Thyroid gland (tissue), 4 donors: ENCODE results near the gene MRAP. TPM values are rescaled to one million over a fixed set of nuclear protein-coding genes. Genes with fewer than 3 reads are reported as not detected.

ENCODE experiments used
- DNase-seq, 2 donors: peaks; one replicate each; pipeline ENCODE4 v3.0.0-alpha.2; 2019
- H3K27ac ChIP-seq, 3 donors: fragments of 200-600 bp; sonication (generic); 1 replicate in 2 of 3; 2 replicates in 1 of 3; pipeline ENCODE4 v1.5.1; 2016 to 2019; ENCODE audit warnings: mild to moderate bottlenecking in 1 of 3, moderate library complexity in 1 of 3
- H3K27me3 ChIP-seq: fragments of 200-600 bp; sonication (generic); one replicate; pipeline ENCODE4 v1.5.1; 2019
- H3K36me3 ChIP-seq, 2 donors: fragments of 200-600 bp; sonication (generic); one replicate each; pipeline ENCODE4 v1.5.1; 2016 to 2019
- H3K4me1 ChIP-seq, 2 donors: fragments of 200-600 bp; sonication (generic); one replicate each; pipeline ENCODE4 v1.5.1; 2017 to 2019
- H3K4me3 ChIP-seq, 3 donors: fragments of 200-600 bp; sonication (generic); replicated peaks in 1 of 3; 1 replicate in 2 of 3; 2 replicates in 1 of 3; pipeline ENCODE4 v1.5.1; 2016; ENCODE audit warnings: mild to moderate bottlenecking in 1 of 3
- H3K9me3 ChIP-seq: fragments of 200-600 bp; sonication (generic); one replicate; pipeline ENCODE4 v1.5.1; 2017
- POLR2A ChIP-seq, 2 donors: fragments of 450-650 bp; IDR thresholded peaks; one replicate each; pipeline ENCODE4 v1.6.1; 2017; ENCODE audit warnings: antibody characterized with exemption in 2 of 2, mild to moderate bottlenecking in 2 of 2, moderate library complexity in 1 of 2
- WGBS, 2 donors: methylation state at CpG; one replicate each; pipeline ENCODE4 v1.1.5; 2017; 5-methylcytosine and 5-hydroxymethylcytosine counted together
- intact Hi-C: fragments of 100-400 bp; cut with DNase I; formaldehyde crosslinking; loops from one replicate; pipeline ENCODE4 v1.15.1; 2023
- total RNA-seq, 4 donors: library from RNA; depleted of rRNA; stranded (reverse); fragments of >200 nt; gene quantifications; one replicate each; pipeline ENCODE4 v1.2.3, GENCODE V29; 2016
- TF ChIP-seq, protein P1 (sequence below), 6 experiments: fragments of 200-600 bp in 3 of 6; fragments of 450-650 bp in 3 of 6; sonication (generic) in 3 of 6; IDR thresholded peaks; one replicate each; pipeline ENCODE4 v1.5.1; 2016 to 2019; ENCODE audit warnings: antibody characterized with exemption in 6 of 6, mild to moderate bottlenecking in 2 of 6, inconsistent platforms in 1 of 6, moderate library complexity in 1 of 6

MRAP gene
- total RNA-seq, 4 donors from 2014 or later, result not detected

DNA sequence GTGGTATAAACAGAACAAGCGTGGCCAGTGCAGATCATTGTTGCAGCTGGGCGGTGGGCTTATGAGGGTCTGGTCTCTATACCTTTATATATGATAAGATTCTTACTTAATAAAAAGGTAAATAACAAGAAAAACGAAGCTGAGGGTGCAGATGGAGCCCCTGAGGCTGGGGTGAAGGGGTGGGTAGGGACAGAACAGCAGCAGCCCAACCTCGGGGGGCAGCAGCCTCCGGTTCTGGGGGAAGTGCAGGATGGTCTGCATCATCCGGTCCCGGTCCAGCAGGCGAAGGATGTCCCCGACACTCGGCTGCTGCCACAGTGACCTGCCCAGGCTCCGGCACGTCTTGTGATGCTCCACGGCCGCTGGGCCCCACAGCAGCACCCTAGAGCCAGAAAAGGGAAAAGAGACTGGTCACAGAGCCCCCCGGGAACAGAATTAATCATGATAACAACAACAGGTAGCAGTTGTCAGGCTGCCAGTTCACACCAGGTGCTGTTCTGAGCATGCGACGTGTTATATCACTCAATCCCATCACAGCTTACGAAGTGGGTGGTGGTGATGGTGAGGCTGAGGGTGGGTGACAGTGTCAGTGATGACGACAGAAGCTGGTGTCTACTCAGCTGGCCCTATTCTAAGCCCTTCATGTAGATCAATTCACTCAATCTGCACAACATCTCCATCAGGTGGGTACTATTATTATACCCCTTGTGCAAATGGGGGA, 35.5 kb downstream of the MRAP start:
- Histone ChIP-seq H3K27me3 (no peaks in the 10 kb centered on the region), H3K4me3 (no peak overlapping the region), H3K9me3 (no peaks in the 10 kb centered on the region), H3K4me1 (no peaks in the 10 kb centered on the region), H3K27ac (no peak overlapping the region), H3K36me3 (peaks cover 22 to 43% of the 10 kb centered on the region in 2 donors)
- TF ChIP-seq, protein P1, sequence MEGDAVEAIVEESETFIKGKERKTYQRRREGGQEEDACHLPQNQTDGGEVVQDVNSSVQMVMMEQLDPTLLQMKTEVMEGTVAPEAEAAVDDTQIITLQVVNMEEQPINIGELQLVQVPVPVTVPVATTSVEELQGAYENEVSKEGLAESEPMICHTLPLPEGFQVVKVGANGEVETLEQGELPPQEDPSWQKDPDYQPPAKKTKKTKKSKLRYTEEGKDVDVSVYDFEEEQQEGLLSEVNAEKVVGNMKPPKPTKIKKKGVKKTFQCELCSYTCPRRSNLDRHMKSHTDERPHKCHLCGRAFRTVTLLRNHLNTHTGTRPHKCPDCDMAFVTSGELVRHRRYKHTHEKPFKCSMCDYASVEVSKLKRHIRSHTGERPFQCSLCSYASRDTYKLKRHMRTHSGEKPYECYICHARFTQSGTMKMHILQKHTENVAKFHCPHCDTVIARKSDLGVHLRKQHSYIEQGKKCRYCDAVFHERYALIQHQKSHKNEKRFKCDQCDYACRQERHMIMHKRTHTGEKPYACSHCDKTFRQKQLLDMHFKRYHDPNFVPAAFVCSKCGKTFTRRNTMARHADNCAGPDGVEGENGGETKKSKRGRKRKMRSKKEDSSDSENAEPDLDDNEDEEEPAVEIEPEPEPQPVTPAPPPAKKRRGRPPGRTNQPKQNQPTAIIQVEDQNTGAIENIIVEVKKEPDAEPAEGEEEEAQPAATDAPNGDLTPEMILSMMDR (IDR thresholded peaks at IDR 0.05), result no peak
- no peak for TF ChIP-seq POLR2A (IDR thresholded peaks at IDR 0.05)
- DNase-seq, result no peak
- intact Hi-C loops, result no loop called here
- 94 to 98% methylated on average over 19 of the region's 19 CpGs for whole genome bisulfite sequencing, 2 donors

DNA sequence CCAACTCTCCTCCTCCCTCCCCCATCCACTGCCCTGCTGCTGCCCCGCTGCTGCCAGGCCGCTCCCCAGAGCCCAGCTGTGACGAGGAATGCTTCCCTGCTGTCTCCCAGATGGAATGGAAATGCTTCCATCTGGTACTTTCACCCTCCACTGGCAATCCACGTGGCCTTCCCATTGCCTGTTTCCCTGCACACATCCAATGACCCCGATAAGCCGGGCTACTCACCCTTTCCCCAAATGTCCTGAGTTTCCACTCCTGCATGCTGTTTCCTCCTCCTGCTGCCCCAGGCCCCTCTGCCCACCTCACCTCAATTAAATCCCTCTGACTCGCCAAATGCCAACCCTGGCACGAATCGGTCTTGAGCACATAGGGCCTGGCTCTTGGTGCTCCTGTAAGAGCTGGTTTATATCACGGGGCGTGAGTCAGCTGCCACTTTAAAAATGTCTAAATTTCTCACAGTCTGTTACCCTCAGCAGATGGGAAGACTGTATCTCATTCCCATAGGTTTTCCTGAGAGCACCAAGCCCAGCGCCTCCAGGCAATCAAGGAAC, 36.4 kb downstream of the MRAP start:
- no peaks in the 10 kb centered on the region for H3K27me3 ChIP-seq
- WGBS, 2 donors, result 87 to 89% methylated on average over 12 of the region's 12 CpGs

DNA sequence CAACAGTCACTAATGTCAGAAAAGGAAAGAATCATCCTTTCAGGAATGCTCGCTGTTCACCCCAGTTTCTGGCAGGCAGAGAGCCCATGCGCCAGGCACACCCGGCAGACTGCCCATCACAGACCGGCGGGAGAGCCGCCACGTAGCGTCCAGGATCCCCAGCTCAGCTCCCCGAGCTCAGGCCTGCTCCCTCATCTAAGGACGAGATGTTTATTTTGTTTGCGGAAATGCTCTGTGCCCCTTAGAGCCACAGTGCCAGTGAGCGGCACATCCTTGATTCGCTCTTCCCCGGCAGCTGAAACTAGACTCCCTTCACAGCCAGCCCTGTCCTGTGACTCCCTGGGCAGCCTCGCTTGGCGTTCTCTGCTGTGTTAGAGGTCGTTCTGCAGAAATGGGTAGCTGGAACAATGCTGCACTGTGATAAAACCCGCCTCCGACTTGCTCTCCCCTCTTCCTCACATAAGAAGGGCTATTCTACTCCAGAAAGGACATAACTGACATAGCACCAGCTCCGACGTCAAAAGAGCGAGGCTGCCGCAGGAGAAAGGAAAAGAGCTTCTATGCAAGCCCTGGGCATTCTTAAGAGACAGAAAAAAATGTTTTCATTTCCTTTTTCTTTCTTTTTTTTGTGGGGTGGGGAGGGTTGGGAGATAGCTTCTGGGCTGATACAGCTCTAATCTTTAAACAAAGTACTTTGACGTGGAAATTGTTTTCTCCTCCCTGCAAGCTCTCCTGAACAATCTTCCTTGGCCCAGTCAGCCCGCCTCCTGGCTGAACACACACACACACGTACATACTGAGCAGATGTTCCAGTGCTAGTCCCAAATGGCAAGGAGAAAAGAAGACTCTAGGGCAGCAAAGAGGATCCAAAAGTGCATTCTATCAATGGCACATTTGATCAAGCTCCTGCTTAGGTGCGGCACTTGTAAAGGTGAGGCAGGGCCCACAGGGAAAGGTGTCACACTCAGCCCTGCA, 37.2 kb downstream of the MRAP start:
- TF ChIP-seq, protein P1 (IDR thresholded peaks at IDR 0.05), result no peak
- TF ChIP-seq POLR2A (IDR thresholded peaks at IDR 0.05), result no peak
- no peak overlapping the region for H3K4me3 ChIP-seq
- no peaks in the 10 kb centered on the region for H3K27me3 ChIP-seq
- H3K36me3 ChIP-seq, result peaks cover 35 to 50% of the 10 kb centered on the region in 2 donors
- no peaks in the 10 kb centered on the region for H3K9me3 ChIP-seq
- H3K4me1 ChIP-seq, result no peaks in the 10 kb centered on the region
- no peak overlapping the region for H3K27ac ChIP-seq
- no peak for DNase-seq
- intact Hi-C loops, result no loop called here
- 88% methylated on average over 26 to 27 of the region's 27 CpGs for WGBS, 2 donors

More for the DNA sequence above, 36.4 kb downstream of the MRAP start:
- Histone ChIP-seq H3K27ac (no peak overlapping the region), H3K4me3 (no peak overlapping the region), H3K9me3 (no peaks in the 10 kb centered on the region), H3K4me1 (no peaks in the 10 kb centered on the region), H3K36me3 (peaks cover 27 to 46% of the 10 kb centered on the region in 2 donors)
- TF ChIP-seq, protein P1 (IDR thresholded peaks at IDR 0.05), result no peak
- TF ChIP-seq POLR2A (IDR thresholded peaks at IDR 0.05), result no peak
- no peak for DNase-seq
- intact Hi-C loops, result no loop called here

DNA sequence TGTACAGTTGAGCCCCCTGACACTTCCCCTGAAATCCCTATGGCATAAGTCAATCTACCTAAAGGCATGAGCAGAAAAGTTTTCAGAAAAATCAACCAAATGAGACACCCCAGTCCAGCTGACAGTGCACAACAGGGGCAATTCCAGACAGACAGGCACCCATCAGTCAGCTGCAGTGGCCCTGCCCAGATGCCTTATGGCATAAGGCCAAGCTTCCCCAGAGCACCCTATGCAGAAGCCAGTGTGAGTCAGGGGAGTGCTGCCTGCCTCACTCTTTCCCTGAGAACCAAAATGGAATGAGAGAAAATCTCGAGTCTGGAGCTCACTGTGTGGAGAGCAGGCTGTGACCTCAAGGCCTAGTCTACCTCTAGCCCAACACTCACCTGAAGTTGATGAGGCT, 38.1 kb downstream of the MRAP start:
- Histone ChIP-seq H3K9me3 (no peaks in the 10 kb centered on the region), H3K27ac (no peak overlapping the region), H3K27me3 (no peaks in the 10 kb centered on the region), H3K4me1 (no peaks in the 10 kb centered on the region), H3K4me3 (no peak overlapping the region), H3K36me3 (peaks cover 42 to 50% of the 10 kb centered on the region in 2 donors)
- intact Hi-C loops, result no loop called here
- WGBS, 2 donors, result 79 to 83% methylated on average over 1 of the region's 1 CpG
- TF ChIP-seq, protein P1 (IDR thresholded peaks at IDR 0.05), result no peak
- no peak for TF ChIP-seq POLR2A (IDR thresholded peaks at IDR 0.05)
- DNase-seq, result no peak
